Peyer's patch (tissue), 4 donors: ENCODE results near the gene NLRP6. TPM values are rescaled to one million over a fixed set of nuclear protein-coding genes. Genes with fewer than 3 reads are reported as not detected.
A peak's percentile ranks its signal among the peaks of the same experiment; 100 is the strongest.

Source experiments
- DNase-seq, 3 donors: peaks; one replicate each; pipeline ENCODE4 v3.0.0-alpha.2; 2017 to 2019
- H3K27ac ChIP-seq, 4 donors: fragments of 200-600 bp; sonication (generic); one replicate each; pipeline ENCODE4 v1.5.1; 2016 to 2019
- H3K27me3 ChIP-seq, 2 donors: fragments of 200-600 bp; sonication (generic); one replicate each; pipeline ENCODE4 v1.5.1; 2019
- H3K36me3 ChIP-seq, 3 donors: fragments of 200-600 bp; sonication (generic); one replicate each; pipeline ENCODE4 v1.5.1; 2016 to 2019
- H3K4me1 ChIP-seq, 4 donors: fragments of 200-600 bp; sonication (generic); one replicate each; pipeline ENCODE4 v1.5.1; 2016 to 2019
- H3K4me3 ChIP-seq, 4 donors: fragments of 200-600 bp; sonication (generic); 1 replicate in 3 of 4; 2 replicates in 1 of 4; pipeline ENCODE4 v1.5.1; 2016 to 2019; ENCODE audit warnings: mild to moderate bottlenecking in 1 of 4
- H3K9me3 ChIP-seq, 4 donors: fragments of 200-600 bp; sonication (generic); one replicate each; pipeline ENCODE4 v1.5.1; 2016 to 2019; ENCODE audit warnings: mild to moderate bottlenecking in 1 of 4
- POLR2A ChIP-seq, 2 donors: fragments of 450-650 bp; IDR thresholded peaks; one replicate each; pipeline ENCODE4 v1.5.1; 2017; ENCODE audit warnings: antibody characterized with exemption in 2 of 2, mild to moderate bottlenecking in 2 of 2, moderate library complexity in 2 of 2
- total RNA-seq, 4 donors: library from RNA; depleted of rRNA; stranded (reverse); fragments of >200 nt; gene quantifications; one replicate each; pipeline ENCODE4 v1.1.0, GENCODE V29; 2016
- TF ChIP-seq, protein P1 (sequence below), 6 experiments: fragments of 450-650 bp in 4 of 6; fragments of 200-600 bp in 2 of 6; sonication (generic) in 1 of 6; IDR thresholded peaks; one replicate each; pipeline ENCODE4 v1.5.1; 2017 to 2019; ENCODE audit warnings: antibody characterized with exemption in 6 of 6, mild to moderate bottlenecking in 3 of 6, moderate library complexity in 1 of 6

The NLRP6 gene
- total RNA-seq, 4 donors from 2014 or later = 109 to 687 (median 492) TPM

DNA sequence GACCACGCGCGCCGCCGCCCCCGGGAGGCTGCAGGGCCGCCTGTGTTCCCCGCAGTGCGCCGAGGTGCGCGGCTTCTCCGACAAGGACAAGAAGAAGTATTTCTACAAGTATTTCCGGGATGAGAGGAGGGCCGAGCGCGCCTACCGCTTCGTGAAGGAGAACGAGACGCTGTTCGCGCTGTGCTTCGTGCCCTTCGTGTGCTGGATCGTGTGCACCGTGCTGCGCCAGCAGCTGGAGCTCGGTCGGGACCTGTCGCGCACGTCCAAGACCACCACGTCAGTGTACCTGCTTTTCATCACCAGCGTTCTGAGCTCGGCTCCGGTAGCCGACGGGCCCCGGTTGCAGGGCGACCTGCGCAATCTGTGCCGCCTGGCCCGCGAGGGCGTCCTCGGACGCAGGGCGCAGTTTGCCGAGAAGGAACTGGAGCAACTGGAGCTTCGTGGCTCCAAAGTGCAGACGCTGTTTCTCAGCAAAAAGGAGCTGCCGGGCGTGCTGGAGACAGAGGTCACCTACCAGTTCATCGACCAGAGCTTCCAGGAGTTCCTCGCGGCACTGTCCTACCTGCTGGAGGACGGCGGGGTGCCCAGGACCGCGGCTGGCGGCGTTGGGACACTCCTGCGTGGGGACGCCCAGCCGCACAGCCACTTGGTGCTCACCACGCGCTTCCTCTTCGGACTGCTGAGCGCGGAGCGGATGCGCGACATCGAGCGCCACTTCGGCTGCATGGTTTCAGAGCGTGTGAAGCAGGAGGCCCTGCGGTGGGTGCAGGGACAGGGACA lies 2.7 kb downstream of the NLRP6 start:
- no peaks in the 10 kb centered on the region for H3K9me3 ChIP-seq
- DNase-seq = peak; percentile 49 to 75 (median 62)
- H3K4me1 ChIP-seq = peaks cover 0 to 34% (median 19%) of the 10 kb centered on the region in 4 donors
- no peak for TF ChIP-seq POLR2A (IDR thresholded peaks at IDR 0.05)
- TF ChIP-seq, protein P1, sequence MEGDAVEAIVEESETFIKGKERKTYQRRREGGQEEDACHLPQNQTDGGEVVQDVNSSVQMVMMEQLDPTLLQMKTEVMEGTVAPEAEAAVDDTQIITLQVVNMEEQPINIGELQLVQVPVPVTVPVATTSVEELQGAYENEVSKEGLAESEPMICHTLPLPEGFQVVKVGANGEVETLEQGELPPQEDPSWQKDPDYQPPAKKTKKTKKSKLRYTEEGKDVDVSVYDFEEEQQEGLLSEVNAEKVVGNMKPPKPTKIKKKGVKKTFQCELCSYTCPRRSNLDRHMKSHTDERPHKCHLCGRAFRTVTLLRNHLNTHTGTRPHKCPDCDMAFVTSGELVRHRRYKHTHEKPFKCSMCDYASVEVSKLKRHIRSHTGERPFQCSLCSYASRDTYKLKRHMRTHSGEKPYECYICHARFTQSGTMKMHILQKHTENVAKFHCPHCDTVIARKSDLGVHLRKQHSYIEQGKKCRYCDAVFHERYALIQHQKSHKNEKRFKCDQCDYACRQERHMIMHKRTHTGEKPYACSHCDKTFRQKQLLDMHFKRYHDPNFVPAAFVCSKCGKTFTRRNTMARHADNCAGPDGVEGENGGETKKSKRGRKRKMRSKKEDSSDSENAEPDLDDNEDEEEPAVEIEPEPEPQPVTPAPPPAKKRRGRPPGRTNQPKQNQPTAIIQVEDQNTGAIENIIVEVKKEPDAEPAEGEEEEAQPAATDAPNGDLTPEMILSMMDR (IDR thresholded peaks at IDR 0.05) = no peak
- H3K4me3 ChIP-seq = peak overlapping the region; percentile 52 to 61 (median 56)
- peak overlapping the region; percentile 73 to 96 (median 86) for H3K27ac ChIP-seq
- peaks cover 0 to 31% (median 0%) of the 10 kb centered on the region in 3 donors for H3K36me3 ChIP-seq
- H3K27me3 ChIP-seq = peaks cover 0 to 12% of the 10 kb centered on the region in 2 donors

DNA sequence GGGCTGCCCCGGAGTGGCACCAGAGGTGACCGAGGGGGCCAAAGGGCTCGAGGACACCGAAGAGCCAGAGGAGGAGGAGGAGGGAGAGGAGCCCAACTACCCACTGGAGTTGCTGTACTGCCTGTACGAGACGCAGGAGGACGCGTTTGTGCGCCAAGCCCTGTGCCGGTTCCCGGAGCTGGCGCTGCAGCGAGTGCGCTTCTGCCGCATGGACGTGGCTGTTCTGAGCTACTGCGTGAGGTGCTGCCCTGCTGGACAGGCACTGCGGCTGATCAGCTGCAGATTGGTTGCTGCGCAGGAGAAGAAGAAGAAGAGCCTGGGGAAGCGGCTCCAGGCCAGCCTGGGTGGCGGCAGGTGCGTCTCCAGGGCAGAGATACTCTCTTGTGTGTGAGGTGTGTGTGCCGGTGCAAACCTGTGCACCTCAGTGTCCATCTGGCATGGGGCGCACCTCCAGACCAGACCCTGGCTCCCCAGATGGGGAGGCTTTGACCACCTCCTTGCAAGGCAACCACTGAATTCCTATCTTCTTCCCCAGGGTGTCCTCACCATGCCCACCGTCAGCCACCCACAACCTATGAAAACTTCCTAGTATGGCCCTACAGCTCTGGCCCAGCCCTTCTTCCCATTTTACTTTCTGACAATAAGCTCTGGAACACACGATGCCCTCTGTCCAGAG lies 3.4 kb downstream of the NLRP6 start:
- no peak for TF ChIP-seq POLR2A (IDR thresholded peaks at IDR 0.05)
- TF ChIP-seq, protein P1 (IDR thresholded peaks at IDR 0.05) = no peak
- Histone ChIP-seq H3K27me3 (peaks cover 0 to 12% of the 10 kb centered on the region in 2 donors), H3K4me3 (peak overlapping the region; percentile 52 to 61 (median 56)), H3K27ac (peak overlapping the region; percentile 73 to 96 (median 86)), H3K9me3 (no peaks in the 10 kb centered on the region), H3K36me3 (peaks cover 0 to 31% (median 0%) of the 10 kb centered on the region in 3 donors), H3K4me1 (peaks cover 0 to 34% (median 19%) of the 10 kb centered on the region in 4 donors)
- peak in 1 of 3 donors; percentile 61 for DNase-seq

DNA sequence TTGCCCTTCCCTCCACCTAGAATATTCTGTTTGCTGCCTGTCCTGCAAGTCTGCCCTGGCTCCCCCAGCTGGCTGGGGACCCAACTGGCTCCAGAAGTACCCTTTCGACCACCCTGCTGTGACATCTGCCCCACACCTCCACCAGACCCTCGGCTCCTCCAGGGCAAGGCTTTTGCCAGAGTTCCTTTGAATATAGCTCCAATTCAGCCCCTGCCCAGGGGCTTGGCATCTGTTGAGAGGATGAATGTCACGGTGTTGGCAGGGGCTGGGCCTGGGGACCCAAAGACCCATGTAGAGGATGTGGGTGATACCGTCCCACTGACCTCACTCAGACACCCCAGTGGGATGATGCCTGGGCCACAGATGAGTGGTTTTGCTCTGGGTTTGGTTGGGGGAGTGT lies 4.0 kb downstream of the NLRP6 start:
- Histone ChIP-seq H3K27me3 (peaks cover 0 to 12% of the 10 kb centered on the region in 2 donors), H3K9me3 (no peaks in the 10 kb centered on the region), H3K36me3 (peaks cover 0 to 31% (median 0%) of the 10 kb centered on the region in 3 donors), H3K4me3 (peak overlapping the region in 3 of 4 donors; percentile 53 to 61 (median 58)), H3K4me1 (peaks cover 0 to 34% (median 19%) of the 10 kb centered on the region in 4 donors), H3K27ac (peak overlapping the region; percentile 73 to 96 (median 86))
- TF ChIP-seq POLR2A (IDR thresholded peaks at IDR 0.05) = no peak
- TF ChIP-seq, protein P1 (IDR thresholded peaks at IDR 0.05) = no peak
- peak in 2 of 3 donors; percentile 46 for DNase-seq

DNA sequence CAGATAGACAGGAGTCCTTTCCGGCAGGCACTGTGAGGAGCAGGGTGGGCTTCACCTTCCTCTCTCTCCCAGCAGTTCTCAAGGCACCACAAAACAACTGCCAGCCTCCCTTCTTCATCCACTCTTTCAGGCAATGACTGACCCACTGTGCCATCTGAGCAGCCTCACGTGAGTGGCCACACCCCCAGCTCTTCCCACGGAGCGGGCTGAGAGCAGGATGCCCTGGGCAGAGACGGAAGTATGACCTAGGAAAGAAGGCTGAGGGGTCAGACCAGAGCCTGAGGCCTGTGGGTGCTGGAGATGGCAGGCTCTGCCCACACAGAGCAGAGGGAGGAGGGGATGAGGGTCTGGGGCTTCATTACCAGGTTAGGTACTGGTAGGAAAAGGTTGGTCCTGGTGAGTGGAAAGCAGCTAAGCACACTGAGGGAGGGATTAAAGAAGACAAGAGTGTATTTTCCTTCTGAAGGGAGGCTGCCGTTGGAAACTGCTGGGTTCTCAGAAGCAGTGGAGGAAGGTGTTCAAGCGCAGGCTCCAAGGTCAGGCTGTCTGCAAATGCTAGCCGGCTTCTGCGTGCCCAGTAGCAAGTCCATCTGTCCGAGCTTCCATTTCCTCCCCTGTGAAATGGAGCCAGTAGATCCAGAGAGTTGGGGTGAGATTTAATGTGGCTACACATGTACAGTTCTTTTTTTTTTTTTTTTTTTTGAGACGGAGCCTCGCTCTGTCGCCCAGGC lies 4.6 kb downstream of the NLRP6 start:
- no peaks in the 10 kb centered on the region for H3K9me3 ChIP-seq
- peak overlapping the region in 2 of 4 donors; percentile 58 to 61 for H3K4me3 ChIP-seq
- peak overlapping the region in 3 of 4 donors; percentile 73 to 96 (median 87) for H3K27ac ChIP-seq
- peaks cover 0 to 31% (median 0%) of the 10 kb centered on the region in 3 donors for H3K36me3 ChIP-seq
- TF ChIP-seq POLR2A (IDR thresholded peaks at IDR 0.05) = peak in 1 of 2 donors; percentile 26
- TF ChIP-seq, protein P1 (IDR thresholded peaks at IDR 0.05) = no peak
- H3K27me3 ChIP-seq = peaks cover 0 to 12% of the 10 kb centered on the region in 2 donors
- H3K4me1 ChIP-seq = peaks cover 0 to 34% (median 19%) of the 10 kb centered on the region in 4 donors
- DNase-seq = peak in 2 of 3 donors; percentile 69 to 73
